Omental fat pad (tissue), 4 donors: Measurements from ENCODE around the gene SLC35F3. TPM values are rescaled to one million over a fixed set of nuclear protein-coding genes. Genes with fewer than 3 reads are reported as not detected.

ENCODE experiments used
- ATAC-seq: fragments of 150-250 bp; one replicate; pipeline ENCODE4 v1.9.1; 2016; ENCODE audit warnings: mild to moderate bottlenecking, moderate library complexity; ENCODE audit not compliant: low FRiP score
- DNase-seq: peaks from one replicate; pipeline ENCODE4 v3.0.0-alpha.2; 2019; ENCODE audit warnings: low spot score
- total RNA-seq, 4 donors: library from RNA; depleted of rRNA; stranded (reverse); fragments of >200 nt; gene quantifications; one replicate each; pipeline ENCODE4 v1.1.0, GENCODE V29; 2016
- TF ChIP-seq, protein P1 (sequence below), 3 donors: fragments of 450-650 bp; IDR thresholded peaks; one replicate each; pipeline ENCODE4 v1.5.1; 2016 to 2017; ENCODE audit warnings: antibody characterized with exemption in 3 of 3, mild to moderate bottlenecking in 3 of 3, moderate library complexity in 2 of 3

The SLC35F3 gene
- total RNA-seq, 4 donors from 2014 or later = 0.09 TPM; not detected in 3

DNA sequence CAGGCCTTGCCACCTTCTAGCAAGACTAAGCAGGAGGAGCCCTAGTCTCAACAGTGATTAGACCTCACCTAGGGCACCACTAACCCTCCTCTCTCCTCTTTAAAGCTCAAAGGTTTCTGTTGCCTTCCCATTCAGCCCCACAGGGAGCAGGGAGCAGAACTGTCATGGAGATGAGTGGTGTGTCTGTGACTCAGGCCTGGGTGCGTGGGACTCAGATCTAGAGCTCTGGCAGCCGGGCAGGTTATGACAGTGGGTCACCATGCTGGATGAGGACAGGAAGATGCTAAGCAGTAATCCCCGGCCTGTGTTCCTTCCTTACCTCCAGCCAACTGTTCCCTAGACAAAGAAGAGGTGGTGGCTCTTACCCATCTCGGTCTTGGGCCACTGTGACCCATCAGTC lies 408.7 kb downstream of the SLC35F3 start:
- ATAC-seq = no peak
- TF ChIP-seq, protein P1, sequence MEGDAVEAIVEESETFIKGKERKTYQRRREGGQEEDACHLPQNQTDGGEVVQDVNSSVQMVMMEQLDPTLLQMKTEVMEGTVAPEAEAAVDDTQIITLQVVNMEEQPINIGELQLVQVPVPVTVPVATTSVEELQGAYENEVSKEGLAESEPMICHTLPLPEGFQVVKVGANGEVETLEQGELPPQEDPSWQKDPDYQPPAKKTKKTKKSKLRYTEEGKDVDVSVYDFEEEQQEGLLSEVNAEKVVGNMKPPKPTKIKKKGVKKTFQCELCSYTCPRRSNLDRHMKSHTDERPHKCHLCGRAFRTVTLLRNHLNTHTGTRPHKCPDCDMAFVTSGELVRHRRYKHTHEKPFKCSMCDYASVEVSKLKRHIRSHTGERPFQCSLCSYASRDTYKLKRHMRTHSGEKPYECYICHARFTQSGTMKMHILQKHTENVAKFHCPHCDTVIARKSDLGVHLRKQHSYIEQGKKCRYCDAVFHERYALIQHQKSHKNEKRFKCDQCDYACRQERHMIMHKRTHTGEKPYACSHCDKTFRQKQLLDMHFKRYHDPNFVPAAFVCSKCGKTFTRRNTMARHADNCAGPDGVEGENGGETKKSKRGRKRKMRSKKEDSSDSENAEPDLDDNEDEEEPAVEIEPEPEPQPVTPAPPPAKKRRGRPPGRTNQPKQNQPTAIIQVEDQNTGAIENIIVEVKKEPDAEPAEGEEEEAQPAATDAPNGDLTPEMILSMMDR (IDR thresholded peaks at IDR 0.05) = no peak
- no peak for DNase-seq

DNA sequence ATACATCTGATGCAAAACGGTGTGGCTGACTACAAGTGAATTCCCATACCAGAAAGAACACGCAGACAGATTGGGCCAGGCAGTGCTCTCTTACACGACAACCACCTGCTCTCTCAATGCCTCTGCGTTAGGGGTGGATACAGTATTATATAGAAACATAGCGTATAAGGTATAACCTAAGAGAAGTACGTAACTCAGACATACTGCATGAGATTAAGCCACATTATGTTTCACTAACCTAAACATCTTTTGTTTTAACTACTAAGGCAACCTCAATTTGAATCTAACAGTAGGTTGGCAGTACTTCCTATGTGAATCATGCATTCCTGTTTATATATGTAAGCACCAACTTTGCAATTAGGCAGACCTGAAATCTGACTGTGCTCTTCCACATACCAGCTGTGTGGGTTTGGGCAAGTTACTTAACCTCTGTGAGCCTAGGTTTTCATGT lies 410.6 kb downstream of the SLC35F3 start:
- ATAC-seq = no peak
- TF ChIP-seq, protein P1 (IDR thresholded peaks at IDR 0.05) = no peak
- no peak for DNase-seq

GRCh38 chr1:234315588-234315987 lies 411.1 kb downstream of the SLC35F3 start:
- DNase-seq (no peak), ATAC-seq (no peak)
- TF ChIP-seq, protein P1 (IDR thresholded peaks at IDR 0.05) = no peak

DNA sequence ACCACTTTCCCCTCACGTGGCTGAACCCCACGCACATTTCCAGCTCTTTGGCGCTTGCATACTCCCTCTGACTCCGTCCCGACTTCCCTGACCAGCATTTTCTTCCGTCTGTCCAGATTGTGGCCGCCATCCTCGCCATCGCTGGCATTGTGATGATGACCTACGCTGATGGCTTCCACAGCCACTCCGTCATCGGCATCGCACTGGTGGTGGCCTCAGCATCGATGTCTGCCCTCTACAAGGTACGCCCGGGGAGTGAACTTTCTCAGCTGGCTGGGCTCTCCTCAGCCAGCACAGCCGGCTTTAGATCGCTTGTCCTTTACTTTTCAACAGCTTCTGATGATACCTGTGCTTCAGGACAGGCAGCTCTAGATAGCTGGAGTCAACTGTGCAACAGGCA lies 412.0 kb downstream of the SLC35F3 start:
- DNase-seq = no peak
- TF ChIP-seq, protein P1 (IDR thresholded peaks at IDR 0.05) = no peak
- ATAC-seq = no peak

DNA sequence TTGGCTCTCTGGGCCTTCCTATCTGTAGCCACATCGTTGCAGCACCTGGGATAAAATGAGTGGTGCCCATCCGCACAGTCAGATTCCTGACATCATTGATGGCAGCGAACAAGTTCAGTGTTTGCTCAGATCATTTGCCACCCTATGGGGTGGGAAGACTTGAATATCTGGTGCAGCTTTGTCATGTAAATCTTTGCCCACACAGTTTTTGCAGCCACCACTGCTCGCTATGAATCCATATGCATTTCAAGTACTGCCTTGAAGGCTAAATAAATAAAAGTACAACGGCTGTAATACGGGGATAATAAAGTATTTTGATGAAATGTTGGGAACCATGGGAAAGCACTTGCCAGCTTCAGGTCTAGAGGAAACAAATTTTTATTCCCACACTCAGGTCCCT lies 412.5 kb downstream of the SLC35F3 start:
- TF ChIP-seq, protein P1 (IDR thresholded peaks at IDR 0.05) = no peak
- DNase-seq (no peak), ATAC-seq (no peak)

- TF ChIP-seq, protein P1 (IDR thresholded peaks at IDR 0.05) = no peak
- ATAC-seq = no peak
- no peak for DNase-seq
Measured at GRCh38 chr1:234320069-234320468, 415.6 kb downstream of the SLC35F3 start.

DNA sequence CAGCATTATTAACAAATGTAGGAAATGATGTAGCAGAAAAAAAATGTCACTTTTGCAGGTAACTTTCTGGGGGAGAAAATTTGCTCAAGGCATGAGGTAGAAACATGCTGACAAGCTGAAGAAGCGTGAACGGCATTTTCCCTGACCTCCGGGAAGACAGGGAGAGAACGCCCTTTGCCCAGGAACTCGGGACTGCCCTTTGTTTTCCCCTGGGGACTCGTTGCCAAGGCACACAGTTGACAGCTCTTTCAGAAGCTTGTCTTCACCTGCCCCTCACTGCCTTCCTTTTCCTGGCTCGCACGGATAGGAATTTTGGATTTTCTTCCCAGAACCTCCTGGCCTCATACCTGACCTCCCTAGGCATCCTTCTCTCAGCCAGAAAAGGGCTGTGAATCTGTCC lies 416.1 kb downstream of the SLC35F3 start:
- TF ChIP-seq, protein P1 (IDR thresholded peaks at IDR 0.05) = no peak
- DNase-seq (no peak), ATAC-seq (no peak)
